ENCODE results near the gene NCCRP1. TPM values are rescaled to one million over a fixed set of nuclear protein-coding genes. Genes with fewer than 3 reads are reported as not detected.

NCCRP1 gene
- total RNA-seq, 4 donors from 2014 or later = 0.46 TPM; not detected in 3

DNA sequence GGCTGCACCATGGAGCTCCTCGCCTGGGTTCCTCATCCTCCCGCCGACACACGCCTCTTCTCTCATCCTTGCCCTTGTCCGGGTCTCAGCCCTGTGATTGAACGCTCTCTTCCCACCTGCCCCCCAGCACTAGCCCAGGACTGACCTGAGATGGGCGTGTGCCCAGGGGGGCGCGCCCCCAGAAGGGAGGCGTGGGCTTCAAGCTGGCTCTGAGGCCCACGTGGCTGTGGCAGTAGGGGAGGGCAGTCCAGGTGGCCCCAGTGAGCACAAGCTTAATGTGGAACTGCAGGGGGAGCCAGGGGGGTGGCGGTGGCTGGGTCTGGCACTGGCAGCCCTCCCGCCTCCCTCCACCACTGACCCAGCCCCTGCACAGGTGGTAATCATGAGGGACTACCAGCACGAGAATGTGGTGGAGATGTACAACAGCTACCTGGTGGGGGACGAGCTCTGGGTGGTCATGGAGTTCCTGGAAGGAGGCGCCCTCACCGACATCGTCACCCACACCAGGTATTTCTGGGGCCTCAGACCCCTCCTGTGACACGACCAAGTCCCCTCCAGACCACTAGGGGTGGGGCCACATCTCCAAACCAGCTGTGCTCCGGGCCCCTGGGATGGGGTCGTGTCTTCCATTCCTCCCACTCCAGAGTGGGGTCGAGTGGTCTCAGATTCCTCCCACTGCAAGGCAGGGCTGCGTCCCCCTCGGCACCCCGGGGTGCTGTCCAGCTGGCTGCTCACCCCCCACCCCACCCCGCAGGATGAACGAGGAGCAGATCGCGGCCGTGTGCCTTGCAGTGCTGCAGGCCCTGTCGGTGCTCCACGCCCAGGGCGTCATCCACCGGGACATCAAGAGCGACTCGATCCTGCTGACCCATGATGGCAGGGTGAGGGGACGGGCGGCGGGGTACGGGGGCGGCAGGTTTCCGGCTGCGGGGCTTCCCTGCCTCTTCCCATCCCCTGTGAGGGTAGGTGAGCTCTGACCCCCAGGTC, 21.9 kb upstream of the NCCRP1 start:
- no peak for DNase-seq (ENCODE audit: low spot score)
- TF ChIP-seq CTCF (IDR thresholded peaks at IDR 0.05) = no peak
- ATAC-seq (ENCODE audit: low FRiP score) = no peak

DNA sequence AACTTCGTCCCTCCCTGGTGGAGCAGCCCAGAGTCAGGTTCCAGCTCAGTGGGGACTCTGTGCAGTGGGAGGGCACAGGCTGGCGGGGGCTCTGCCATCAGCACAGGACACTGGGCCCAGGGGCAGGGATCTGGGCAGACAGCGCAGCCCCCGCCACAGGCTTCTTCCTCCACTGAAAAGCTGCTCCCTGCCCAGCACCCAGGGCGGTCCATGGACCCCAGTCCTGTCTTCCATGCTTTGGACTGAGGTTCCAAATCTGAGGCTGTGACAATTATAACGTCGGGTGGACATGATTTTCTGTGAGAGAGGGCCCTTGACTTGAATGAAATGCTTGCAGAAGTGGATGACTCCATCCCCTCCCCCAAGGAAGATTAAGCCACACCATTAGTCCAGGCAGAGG, 21.2 kb upstream of the NCCRP1 start:
- no peak for TF ChIP-seq CTCF (IDR thresholded peaks at IDR 0.05)
- no peak for ATAC-seq (ENCODE audit: low FRiP score)
- no peak for DNase-seq (ENCODE audit: low spot score)

- ATAC-seq (ENCODE audit: low FRiP score) (no peak), DNase-seq (ENCODE audit: low spot score) (no peak)
- no peak for TF ChIP-seq CTCF (IDR thresholded peaks at IDR 0.05)
Observed at GRCh38 chr19:39177110-39177699, 19.6 kb upstream of the NCCRP1 start.

DNA sequence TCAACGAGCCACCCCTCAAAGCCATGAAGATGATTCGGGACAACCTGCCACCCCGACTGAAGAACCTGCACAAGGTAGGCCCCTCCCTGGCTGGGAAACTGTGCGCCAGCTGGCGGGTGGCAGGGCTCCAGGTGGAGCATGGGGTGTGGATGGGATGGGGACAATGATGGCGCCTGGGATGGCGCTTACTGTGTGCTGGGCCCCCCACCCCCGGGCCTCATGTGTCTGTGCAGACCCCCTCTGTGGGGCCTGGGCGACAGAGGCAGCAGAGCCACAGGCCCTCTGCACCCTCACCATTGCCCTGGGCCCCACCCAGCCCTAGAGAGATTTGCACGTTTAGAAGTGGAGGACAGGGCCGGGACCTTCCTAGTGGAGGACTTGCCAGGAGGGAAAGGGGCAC, 19.0 kb upstream of the NCCRP1 start:
- ATAC-seq (ENCODE audit: low FRiP score) = no peak
- DNase-seq (ENCODE audit: low spot score) = no peak
- no peak for TF ChIP-seq CTCF (IDR thresholded peaks at IDR 0.05)

DNA sequence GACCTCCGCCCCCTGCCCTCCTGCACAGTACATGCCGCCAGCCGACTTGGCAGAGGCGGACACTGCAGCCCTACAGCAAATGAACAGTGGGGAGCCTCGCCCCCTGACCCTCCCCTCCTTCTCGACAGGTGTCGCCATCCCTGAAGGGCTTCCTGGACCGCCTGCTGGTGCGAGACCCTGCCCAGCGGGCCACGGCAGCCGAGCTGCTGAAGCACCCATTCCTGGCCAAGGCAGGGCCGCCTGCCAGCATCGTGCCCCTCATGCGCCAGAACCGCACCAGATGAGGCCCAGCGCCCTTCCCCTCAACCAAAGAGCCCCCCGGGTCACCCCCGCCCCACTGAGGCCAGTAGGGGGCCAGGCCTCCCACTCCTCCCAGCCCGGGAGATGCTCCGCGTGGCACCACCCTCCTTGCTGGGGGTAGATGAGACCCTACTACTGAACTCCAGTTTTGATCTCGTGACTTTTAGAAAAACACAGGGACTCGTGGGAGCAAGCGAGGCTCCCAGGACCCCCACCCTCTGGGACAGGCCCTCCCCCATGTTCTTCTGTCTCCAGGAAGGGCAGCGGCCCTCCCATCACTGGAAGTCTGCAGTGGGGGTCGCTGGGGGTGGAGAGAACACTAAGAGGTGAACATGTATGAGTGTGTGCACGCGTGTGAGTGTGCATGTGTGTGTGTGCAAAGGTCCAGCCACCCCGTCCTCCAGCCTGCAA, 18.3 kb upstream of the NCCRP1 start:
- ATAC-seq (ENCODE audit: low FRiP score) (no peak), DNase-seq (ENCODE audit: low spot score) (no peak)
- no peak for TF ChIP-seq CTCF (IDR thresholded peaks at IDR 0.05)

DNA sequence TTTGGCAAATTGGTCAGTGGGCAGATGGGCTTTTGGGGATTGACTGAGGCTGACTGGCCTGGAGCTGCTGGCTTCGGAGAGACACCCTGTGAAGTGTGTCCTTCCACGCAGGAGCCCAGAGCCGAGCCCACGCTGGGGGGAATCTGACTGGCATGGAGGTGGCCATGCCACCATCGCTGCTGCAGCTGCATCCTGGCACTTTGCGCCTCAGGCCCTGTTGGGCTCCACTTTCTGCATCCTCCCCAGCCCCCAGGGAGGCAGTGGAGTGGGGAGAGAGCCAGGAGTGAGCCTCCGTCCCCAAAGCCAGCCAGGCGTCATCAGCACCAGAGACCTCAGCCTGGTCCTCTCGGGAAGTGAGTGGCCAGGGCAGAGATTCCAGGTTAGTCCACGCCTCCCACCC, 17.0 kb upstream of the NCCRP1 start:
- ATAC-seq (ENCODE audit: low FRiP score) = no peak
- DNase-seq (ENCODE audit: low spot score) = no peak
- no peak for TF ChIP-seq CTCF (IDR thresholded peaks at IDR 0.05)
